OCI-LY1 (cell line): ENCODE results near the gene RNF41.

Source experiments
- CTCF ChIP-seq: fragments of 200-600 bp; sonication (generic), shearing (Covaris generic); IDR thresholded peaks from 2 replicates; pipeline ENCODE4 v1.5.1; 2017; ENCODE audit warnings: mild to moderate bottlenecking, antibody characterized with exemption, low read length, moderate library complexity, mixed read lengths
- EZH2 ChIP-seq: fragments of 200-600 bp; sonication (generic), shearing (Covaris generic); IDR thresholded peaks from 2 replicates; pipeline ENCODE4 v1.8.0; 2017; ENCODE audit warnings: borderline replicate concordance, mixed run types, mild to moderate bottlenecking, antibody characterized with exemption, low read length, moderate library complexity, mixed read lengths

GRCh38 chr12:56231184-56231582 lies 9.5 kb upstream of the RNF41 start:
- TF ChIP-seq CTCF (no peak), EZH2 (no peak)
